HEK293T (cell line): ENCODE results near the gene ZNF41.

Experiments used
- CTCF ChIA-PET: fragments of 350-600 bp; formaldehyde crosslinking; extraction: SDS; loops from one replicate; lab custom pipeline; 2021; ENCODE audit warnings: antibody characterized with exemption, inconsistent platforms; lab: Yijun Ruan, JAX
- POLR2A ChIA-PET: fragments of 350-600 bp; formaldehyde crosslinking; extraction: SDS; loops from one replicate; lab custom pipeline; 2020; ENCODE audit warnings: antibody characterized with exemption, inconsistent platforms; lab: Yijun Ruan, JAX
- DNase-seq: peaks from one replicate; pipeline ENCODE4 v3.0.0; 2012; ENCODE audit warnings: mixed read lengths; ENCODE audit errors: extremely low spot score
- ARNT ChIP-seq: fragments of 450-650 bp; IDR thresholded peaks from 2 replicates; pipeline ENCODE4 v1.6.1; 2017; ENCODE audit warnings: mild to moderate bottlenecking
- BHLHE40 ChIP-seq: fragments of 450-650 bp; IDR thresholded peaks from 2 replicates; pipeline ENCODE4 v1.6.1; 2016; ENCODE audit warnings: mild to moderate bottlenecking, moderate library complexity, borderline replicate concordance
- CTBP1 ChIP-seq: fragments of 450-650 bp; IDR thresholded peaks from 2 replicates; pipeline ENCODE4 v1.6.1; 2016; ENCODE audit warnings: borderline replicate concordance
- ELF4 ChIP-seq: fragments of 450-650 bp; IDR thresholded peaks from 2 replicates; pipeline ENCODE4 v1.6.1; 2017; ENCODE audit warnings: antibody characterized with exemption
- FOXA1 ChIP-seq: fragments of 450-650 bp; IDR thresholded peaks from 2 replicates; pipeline ENCODE4 v1.6.1; 2016; ENCODE audit warnings: mild to moderate bottlenecking
- FOXK2 ChIP-seq: fragments of 450-650 bp; IDR thresholded peaks from 2 replicates; pipeline ENCODE4 v1.6.1; 2016; ENCODE audit warnings: mild to moderate bottlenecking
- FOXM1 ChIP-seq: fragments of 450-650 bp; IDR thresholded peaks from 2 replicates; pipeline ENCODE4 v1.6.1; 2017; ENCODE audit warnings: mild to moderate bottlenecking, borderline replicate concordance
- HDGF ChIP-seq: fragments of 450-650 bp; IDR thresholded peaks from 2 replicates; pipeline ENCODE4 v1.6.1; 2017; ENCODE audit warnings: antibody characterized with exemption, borderline replicate concordance
- L3MBTL2 ChIP-seq: fragments of 450-650 bp; conservative IDR thresholded peaks from 2 replicates; pipeline ENCODE4 v1.6.1; 2016; ENCODE audit warnings: mild to moderate bottlenecking
- LEF1 ChIP-seq: fragments of 450-650 bp; IDR thresholded peaks from 2 replicates; pipeline ENCODE4 v1.6.1; 2017; ENCODE audit warnings: mild to moderate bottlenecking, borderline replicate concordance
- NFRKB ChIP-seq: fragments of 450-650 bp; IDR thresholded peaks from 2 replicates; pipeline ENCODE4 v1.6.1; 2016; ENCODE audit warnings: mild to moderate bottlenecking, moderate library complexity
- SP1 ChIP-seq: fragments of 450-650 bp; IDR thresholded peaks from 2 replicates; pipeline ENCODE4 v1.6.1; 2017
- SUZ12 ChIP-seq: fragments of 450-650 bp; IDR thresholded peaks from 2 replicates; pipeline ENCODE4 v1.6.1; 2016; ENCODE audit warnings: mild to moderate bottlenecking
- TARDBP ChIP-seq: fragments of 450-650 bp; IDR thresholded peaks from 2 replicates; pipeline ENCODE4 v1.6.1; 2016
- ZNF384 ChIP-seq: fragments of 450-650 bp; IDR thresholded peaks from 2 replicates; pipeline ENCODE4 v1.6.1; 2016
- TF ChIP-seq, protein P1 (sequence below): fragments of 450-650 bp; IDR thresholded peaks from 2 replicates; pipeline ENCODE4 v1.6.1; 2016

Gene ZNF41

DNA sequence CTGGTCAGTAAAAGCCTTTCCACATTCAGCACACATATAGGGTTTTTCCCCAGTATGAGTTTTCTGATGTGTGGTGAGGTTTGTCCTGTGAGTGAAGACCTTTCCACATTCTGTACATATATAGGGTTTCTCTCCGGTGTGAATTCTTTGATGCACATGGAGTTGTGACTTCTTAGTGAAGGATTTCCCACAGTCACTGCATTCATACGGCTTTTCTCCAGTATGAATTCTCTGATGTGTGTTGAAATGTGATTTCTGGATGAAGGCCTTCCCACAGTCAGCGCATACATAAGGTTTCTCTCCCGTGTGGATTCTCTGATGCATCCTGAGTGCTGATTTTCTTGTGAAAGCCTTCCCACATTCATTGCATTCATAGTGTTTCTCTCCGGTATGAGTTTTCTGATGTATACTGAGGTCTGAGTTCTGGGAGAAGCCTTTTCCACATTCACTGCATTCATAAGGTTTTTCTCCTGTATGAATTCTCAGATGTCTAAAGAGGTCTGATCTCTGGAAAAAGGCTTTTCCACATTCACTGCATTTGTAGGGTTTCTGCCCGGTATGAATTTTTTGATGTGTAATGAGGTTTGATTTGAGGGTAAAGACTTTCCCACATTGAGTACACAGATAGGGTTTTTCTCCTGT is 34.7 kb downstream of the ZNF41 start:
- ChIA-PET POLR2A (no interaction called here), CTCF (no interaction called here)
- TF ChIP-seq CTBP1 (no peak), FOXA1 (no peak), FOXK2 (no peak), ELF4 (no peak), SUZ12 (no peak), ZNF384 (no peak)
- TF ChIP-seq, protein P1, sequence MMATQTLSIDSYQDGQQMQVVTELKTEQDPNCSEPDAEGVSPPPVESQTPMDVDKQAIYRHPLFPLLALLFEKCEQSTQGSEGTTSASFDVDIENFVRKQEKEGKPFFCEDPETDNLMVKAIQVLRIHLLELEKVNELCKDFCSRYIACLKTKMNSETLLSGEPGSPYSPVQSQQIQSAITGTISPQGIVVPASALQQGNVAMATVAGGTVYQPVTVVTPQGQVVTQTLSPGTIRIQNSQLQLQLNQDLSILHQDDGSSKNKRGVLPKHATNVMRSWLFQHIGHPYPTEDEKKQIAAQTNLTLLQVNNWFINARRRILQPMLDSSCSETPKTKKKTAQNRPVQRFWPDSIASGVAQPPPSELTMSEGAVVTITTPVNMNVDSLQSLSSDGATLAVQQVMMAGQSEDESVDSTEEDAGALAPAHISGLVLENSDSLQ: no peak
- DNase-seq: no peak

DNA sequence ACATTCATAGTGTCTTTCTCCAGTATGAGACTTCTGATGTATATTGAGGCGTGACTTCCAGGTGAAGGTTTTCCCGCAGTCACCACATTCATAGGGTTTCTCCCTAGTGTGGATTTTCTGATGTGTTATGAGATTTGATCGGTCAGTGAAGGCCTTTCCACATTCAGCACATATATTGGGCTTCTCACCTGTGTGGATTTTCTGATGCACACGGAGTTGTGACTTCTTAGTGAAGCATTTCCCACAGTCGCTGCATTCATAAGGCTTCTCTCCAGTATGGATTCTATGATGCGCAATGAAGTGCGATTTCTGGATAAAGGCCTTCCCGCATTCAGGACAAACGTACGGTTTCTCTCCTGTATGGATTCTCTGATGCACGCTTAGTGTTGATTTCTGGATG is 35.4 kb downstream of the ZNF41 start:
- ChIA-PET POLR2A (no interaction called here), CTCF (no interaction called here)
- TF ChIP-seq HDGF (no peak), LEF1 (no peak), NFRKB (no peak), ARNT (no peak), FOXK2 (no peak), SUZ12 (no peak), ZNF384 (no peak), TARDBP (no peak), FOXM1 (no peak), FOXA1 (no peak), ELF4 (no peak), L3MBTL2 (no peak), SP1 (no peak), BHLHE40 (no peak), CTBP1 (no peak)
- TF ChIP-seq, protein P1: no peak
- no peak for DNase-seq

DNA sequence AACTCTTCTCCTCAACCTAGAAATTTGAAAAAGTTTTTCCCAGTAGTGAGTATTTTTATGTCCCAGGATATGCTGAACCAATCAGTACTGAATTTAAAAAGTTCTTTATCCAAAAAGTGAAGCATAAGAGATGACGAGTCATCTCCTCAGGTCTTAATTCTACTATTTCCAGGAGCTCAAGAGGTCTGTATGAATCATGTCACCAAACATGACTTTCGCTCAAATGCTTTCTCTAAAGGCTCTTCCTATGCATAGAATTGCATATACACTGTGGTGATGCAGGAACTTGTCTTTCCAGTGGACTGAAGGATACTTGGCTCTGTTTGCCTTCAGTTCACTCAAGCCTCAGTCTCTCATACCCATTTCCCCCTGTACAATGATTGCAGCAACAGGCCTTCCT is 36.1 kb downstream of the ZNF41 start:
- TF ChIP-seq ELF4 (no peak), SP1 (no peak), FOXA1 (no peak), FOXM1 (no peak), ZNF384 (no peak), FOXK2 (no peak), HDGF (no peak), BHLHE40 (no peak), NFRKB (no peak), ARNT (no peak), L3MBTL2 (no peak), LEF1 (no peak)
- TF ChIP-seq, protein P1: no peak
- DNase-seq: no peak
- CTCF ChIA-PET: no interaction called here
- POLR2A ChIA-PET: no interaction called here

DNA sequence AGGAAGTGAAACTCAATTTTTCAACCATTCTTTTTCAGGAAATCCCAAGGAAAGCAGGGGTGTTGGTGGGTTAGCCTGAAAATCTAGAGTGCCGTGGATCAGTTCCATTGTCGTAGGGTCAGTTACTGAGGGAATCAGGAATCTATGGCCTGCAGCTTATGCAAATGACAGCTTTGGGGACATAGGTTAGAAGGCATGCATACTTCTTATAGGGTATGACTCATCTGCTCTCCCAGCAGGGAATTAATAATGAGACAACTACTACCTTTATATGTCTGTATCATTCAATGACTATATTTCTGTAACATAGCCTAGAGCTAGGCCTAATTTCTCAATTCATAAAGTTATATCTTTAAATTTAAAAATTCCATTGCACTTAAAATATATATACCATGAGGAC is 36.6 kb downstream of the ZNF41 start:
- CTCF ChIA-PET: no interaction called here
- no peak for TF ChIP-seq SP1
- no peak for TF ChIP-seq SUZ12
- TF ChIP-seq, protein P1: no peak
- TF ChIP-seq L3MBTL2: no peak
- TF ChIP-seq FOXM1: no peak
- POLR2A ChIA-PET: no interaction called here
- DNase-seq: no peak

DNA sequence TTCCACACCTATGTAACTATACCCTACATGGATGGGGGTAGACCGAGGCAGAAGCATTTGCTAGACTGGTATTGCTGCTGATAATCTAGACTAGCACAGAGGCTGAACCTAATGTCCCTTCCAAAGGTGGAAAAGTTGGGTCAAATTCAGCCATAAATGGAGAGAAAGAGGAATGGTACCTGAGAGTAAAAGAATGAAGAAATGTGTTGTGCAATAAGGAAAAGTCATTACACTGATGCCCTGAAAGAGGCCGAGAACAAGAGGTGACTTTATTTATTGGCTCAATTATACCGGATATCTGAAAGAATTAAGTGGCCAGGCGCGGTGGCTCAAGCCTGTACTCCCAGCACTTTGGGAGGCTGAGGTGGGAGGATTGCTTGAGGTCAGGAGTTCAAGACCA is 52.1 kb downstream of the ZNF41 start:
- DNase-seq: no peak
- no peak for TF ChIP-seq LEF1
- TF ChIP-seq CTBP1: no peak
- ChIA-PET CTCF (no interaction called here), POLR2A (no interaction called here)

DNA sequence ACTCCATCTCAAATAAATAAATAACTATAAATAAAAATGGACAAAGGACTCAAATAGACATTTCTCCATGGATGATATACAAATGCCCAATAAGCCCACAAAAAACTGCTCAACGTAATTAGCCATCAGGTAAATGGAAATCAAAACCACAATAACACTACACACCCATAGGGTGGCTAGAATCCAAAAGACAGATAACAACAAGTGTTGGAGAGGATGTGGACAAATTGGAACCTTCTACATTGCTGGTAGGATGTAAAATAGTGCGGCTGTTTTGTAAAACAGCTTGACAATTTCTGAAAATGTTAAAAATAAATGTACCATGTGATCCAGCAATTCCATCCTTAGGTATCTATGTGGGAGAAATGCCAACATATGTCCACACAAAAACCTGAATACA is 60.6 kb downstream of the ZNF41 start:
- TF ChIP-seq SP1 (no peak), TARDBP (no peak), NFRKB (no peak), FOXA1 (no peak), SUZ12 (no peak), HDGF (no peak)
- no peak for DNase-seq
- CTCF ChIA-PET: no interaction called here
- POLR2A ChIA-PET: no interaction called here
